GM12872 (cell line): Measurements from ENCODE around the gene PGD.

ENCODE experiments used
- CTCF ChIP-seq: IDR thresholded peaks from 3 replicates; pipeline ENCODE4 v1.5.1; 2011; ENCODE audit warnings: low read depth, mild to moderate bottlenecking, low read length, moderate library complexity; ENCODE audit not compliant: insufficient read depth

The PGD gene

DNA sequence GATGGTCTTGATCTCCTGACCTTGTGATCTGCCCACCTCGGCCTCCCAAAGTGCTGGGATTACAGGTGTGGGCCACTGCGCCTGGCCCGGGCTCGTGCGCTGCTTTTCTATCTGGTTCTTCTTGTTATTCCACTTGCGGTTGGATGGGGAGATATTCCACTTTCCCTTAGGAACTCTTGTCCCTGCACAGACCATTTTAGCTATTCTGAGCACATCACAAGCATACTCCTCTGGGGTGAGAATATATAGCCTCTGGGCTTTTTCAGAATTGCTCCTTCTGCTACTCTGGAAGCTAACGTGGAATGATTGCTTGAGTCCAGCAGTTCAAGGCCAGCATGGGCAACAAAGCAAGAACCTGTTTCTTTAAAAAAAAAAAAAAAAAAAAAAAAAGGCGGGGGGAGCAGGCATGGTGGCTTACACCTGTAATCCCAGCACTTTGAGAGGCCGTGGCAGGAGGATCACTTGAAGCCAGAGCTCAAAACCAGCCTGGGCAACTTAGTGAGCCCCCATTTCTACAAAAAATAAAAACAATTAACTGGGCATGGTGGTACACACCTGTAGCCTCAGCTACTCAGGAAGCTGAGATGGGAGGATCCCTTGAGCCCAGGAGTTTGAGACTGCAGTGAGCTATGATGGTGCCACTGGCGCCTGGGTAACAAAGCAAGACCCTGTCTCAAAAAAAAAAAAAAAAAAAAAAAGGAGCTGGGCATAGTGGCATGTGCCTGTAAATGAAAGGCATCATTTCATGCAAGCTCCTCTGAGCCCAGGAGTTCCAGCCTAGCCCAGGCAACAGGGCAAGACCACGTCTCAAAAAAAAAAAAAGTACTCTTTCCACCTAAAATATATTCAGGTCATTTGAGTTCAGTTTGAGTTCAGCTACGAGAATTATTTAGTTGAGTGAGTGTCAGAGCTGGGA, 11.8 kb upstream of the PGD start:
- TF ChIP-seq CTCF: no peak

DNA sequence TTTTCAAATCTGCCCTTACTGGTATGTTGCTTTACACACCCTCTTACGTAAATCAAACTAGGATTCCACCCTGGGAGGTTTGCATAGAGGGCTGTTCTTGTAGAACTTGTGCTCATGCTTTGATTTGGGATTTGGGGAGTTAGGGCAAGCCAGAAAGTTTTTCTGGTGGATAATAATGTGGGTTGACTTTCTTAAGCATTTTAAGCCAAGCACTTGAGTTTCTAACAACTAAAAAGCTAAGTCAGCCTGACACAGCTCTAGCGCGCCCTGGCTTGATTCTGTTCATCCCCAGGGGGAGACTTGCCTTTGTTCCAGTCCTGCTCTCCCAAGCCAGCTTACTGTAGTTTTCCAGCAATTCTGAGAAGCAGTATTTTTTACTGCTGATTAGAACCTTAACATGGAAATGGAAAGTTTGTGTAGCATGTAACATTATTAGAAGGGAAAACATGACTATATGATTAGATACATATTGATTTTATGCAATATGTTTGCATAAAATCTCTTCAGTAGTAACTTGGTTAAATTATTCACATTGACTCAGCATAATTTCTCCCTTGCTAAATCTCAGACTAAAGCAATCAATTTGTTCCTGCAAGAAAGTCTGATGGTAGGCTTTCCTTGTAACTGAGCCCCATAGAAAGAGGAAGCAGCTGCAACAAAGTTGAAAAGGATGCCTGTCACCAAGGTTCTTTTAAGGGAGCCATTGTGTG, 11.0 kb upstream of the PGD start:
- TF ChIP-seq CTCF: no peak

DNA sequence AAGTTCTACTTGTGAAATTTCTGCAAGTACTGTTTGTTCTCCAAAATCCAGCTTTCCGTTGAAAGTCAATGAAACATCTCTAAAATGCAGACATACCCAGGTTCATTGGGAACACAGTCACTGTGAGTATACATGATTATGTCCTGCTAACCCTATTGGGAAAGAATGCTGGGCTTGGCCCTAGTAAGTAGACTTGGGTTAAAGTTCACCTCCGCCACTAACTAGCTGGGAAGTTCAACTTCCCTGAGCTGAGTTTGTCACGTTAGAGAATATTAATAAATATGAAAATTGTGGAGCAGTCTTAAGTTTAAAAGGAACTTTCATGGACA, 10.5 kb upstream of the PGD start:
- no peak for TF ChIP-seq CTCF

GRCh38 chr1:10389271-10389973, 9.4 kb upstream of the PGD start:
- no peak for TF ChIP-seq CTCF

DNA sequence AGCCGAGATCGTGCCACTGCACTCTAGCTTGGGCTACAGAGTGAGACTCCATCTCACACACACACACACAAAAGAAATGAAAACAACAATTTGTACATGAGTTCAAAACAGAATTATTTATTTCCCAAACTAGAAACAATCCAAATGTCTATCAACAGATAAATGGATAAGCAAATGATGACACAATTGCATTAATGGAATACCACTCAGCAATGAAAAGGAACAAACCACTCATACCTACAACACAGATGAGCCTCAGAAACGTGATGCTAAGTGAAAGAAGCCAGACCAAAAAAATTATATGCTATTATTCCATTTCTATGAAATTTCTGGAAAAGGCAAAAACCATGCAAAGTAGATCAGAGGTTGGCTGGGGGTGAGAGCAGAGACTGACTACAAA, 2.0 kb upstream of the PGD start:
- TF ChIP-seq CTCF: no peak

- TF ChIP-seq CTCF: no peak
These were observed 558 bp upstream of the PGD start for GRCh38 chr1:10398278-10398733.

- no peak for TF ChIP-seq CTCF
These were observed 629 bp downstream of the PGD start for GRCh38 chr1:10399444-10399941.
